HepG2 (cell line): ENCODE results near the gene SAMD8. TPM values are rescaled to one million over a fixed set of nuclear protein-coding genes. Genes with fewer than 3 reads are reported as not detected.

Source experiments
- ARID2 ChIP-seq: sonication (generic); formaldehyde crosslinking; IDR thresholded peaks from 2 replicates; pipeline ENCODE4 v1.8.1; 2022; ENCODE audit warnings: mild to moderate bottlenecking, missing genetic modification reagents, borderline replicate concordance
- ATM ChIP-seq: fragments of 450-650 bp; IDR thresholded peaks from 2 replicates; pipeline ENCODE4 v1.7.1; 2017; ENCODE audit warnings: mild to moderate bottlenecking, borderline replicate concordance
- BRCA1 ChIP-seq: sonication (generic); formaldehyde crosslinking; IDR thresholded peaks from 2 replicates; pipeline ENCODE4 v1.4.0; 2020; ENCODE audit warnings: missing genetic modification reagents
- CAMTA2 ChIP-seq: sonication (generic); formaldehyde crosslinking; IDR thresholded peaks from 2 replicates; pipeline ENCODE4 v1.4.0; 2020; ENCODE audit warnings: mild to moderate bottlenecking, missing genetic modification reagents, borderline replicate concordance
- CEBPG ChIP-seq: IDR thresholded peaks from 2 replicates; pipeline ENCODE4 v1.6.1; 2016
- FOXM1 ChIP-seq: sonication (generic); formaldehyde crosslinking; IDR thresholded peaks from 2 replicates; pipeline ENCODE4 v1.5.0; 2020; ENCODE audit warnings: missing genetic modification reagents
- HCFC1 ChIP-seq: fragments of 150-350 bp; IDR thresholded peaks from 2 replicates; pipeline ENCODE4 v1.6.1; 2014; ENCODE audit warnings: low read depth, low read length
- HDAC1 ChIP-seq: sonication (generic); formaldehyde crosslinking; IDR thresholded peaks from 2 replicates; pipeline ENCODE4 v1.5.1; 2020; ENCODE audit warnings: mild to moderate bottlenecking, missing genetic modification reagents
- MLLT10 ChIP-seq: sonication (generic); formaldehyde crosslinking; IDR thresholded peaks from 2 replicates; pipeline ENCODE4 v1.4.0; 2020; ENCODE audit warnings: missing genetic modification reagents
- RXRB ChIP-seq: IDR thresholded peaks from 2 replicates; pipeline ENCODE4 v1.6.1; 2016; ENCODE audit warnings: borderline replicate concordance, missing genetic modification reagents, missing compliant biosample characterization
- ZFYVE20 ChIP-seq: sonication (generic); formaldehyde crosslinking; IDR thresholded peaks from 2 replicates; pipeline ENCODE4 v1.8.0; 2023; ENCODE audit warnings: low read depth, mild to moderate bottlenecking, moderate library complexity, missing genetic modification reagents, borderline replicate concordance
- ZNF17 ChIP-seq: sonication (generic); formaldehyde crosslinking; IDR thresholded peaks from 2 replicates; pipeline ENCODE4 v1.5.0; 2020; ENCODE audit warnings: mild to moderate bottlenecking, missing genetic modification reagents
- ZNF350 ChIP-seq: sonication (generic); formaldehyde crosslinking; IDR thresholded peaks from 2 replicates; pipeline ENCODE4 v1.4.0; 2020; ENCODE audit warnings: mild to moderate bottlenecking, low read depth, missing genetic modification reagents, borderline replicate concordance
- ZNF383 ChIP-seq: sonication (generic); formaldehyde crosslinking; IDR thresholded peaks from 2 replicates; pipeline ENCODE4 v1.4.0; 2020; ENCODE audit warnings: missing genetic modification reagents, mild to moderate bottlenecking, borderline replicate concordance
- ZNF446 ChIP-seq: sonication (generic); formaldehyde crosslinking; IDR thresholded peaks from 2 replicates; pipeline ENCODE4 v1.5.0; 2020; ENCODE audit warnings: mild to moderate bottlenecking, missing genetic modification reagents
- ZNF788 ChIP-seq: sonication (generic); formaldehyde crosslinking; IDR thresholded peaks from 2 replicates; pipeline ENCODE4 v1.5.0; 2020; ENCODE audit warnings: mild to moderate bottlenecking, missing genetic modification reagents, borderline replicate concordance
- ZZZ3 ChIP-seq: sonication (generic); formaldehyde crosslinking; IDR thresholded peaks from 2 replicates; pipeline ENCODE4 v1.4.0; 2020; ENCODE audit warnings: missing genetic modification reagents, mild to moderate bottlenecking, borderline replicate concordance
- polyA plus RNA-seq, 8 experiments: library from polyadenylated mRNA; depleted of rRNA in 3 of 8; stranded (reverse) in 7 of 8; unstranded in 1 of 8; fragments of >200 nt; fragmentation: Illumina TruSeq in 4 of 8; extraction: Trizol in 4 of 8; gene quantifications; 2 replicates each; pipeline versions ENCODE4 v1.2.1 to v1.2.3, GENCODE V29; 2011 to 2016; ENCODE audit warnings: low read depth in 4 of 8, missing spikeins in 1 of 8, mixed read lengths in 1 of 8; ENCODE audit not compliant: insufficient read depth in 1 of 8
- total RNA-seq, 5 experiments: library from RNA; depleted of rRNA; stranded (reverse); fragments of >200 nt; fragmentation: Illumina TruSeq; extraction: Trizol; gene quantifications; 2 replicates each; pipeline ENCODE4 v1.2.3, GENCODE V29; 2016; ENCODE audit warnings: low read depth in 1 of 5
- TF ChIP-seq, protein P1 (sequence below): sonication (generic); formaldehyde crosslinking; IDR thresholded peaks from 2 replicates; pipeline ENCODE4 v1.4.0; 2020; ENCODE audit warnings: missing genetic modification reagents
- TF ChIP-seq, protein P2 (sequence below): sonication (generic); IDR thresholded peaks from 2 replicates; pipeline ENCODE4 v1.6.1; 2016; ENCODE audit warnings: low read depth, borderline replicate concordance
- TF ChIP-seq, protein P3 (sequence below): sonication (generic); formaldehyde crosslinking; IDR thresholded peaks from 2 replicates; pipeline ENCODE4 v1.9.0; 2021; ENCODE audit warnings: missing genetic modification reagents, borderline replicate concordance
- TF ChIP-seq, protein P4 (sequence below): sonication (generic); formaldehyde crosslinking; IDR thresholded peaks from 2 replicates; pipeline ENCODE4 v1.8.0; 2022; ENCODE audit warnings: low read depth, missing genetic modification reagents

SAMD8 gene
- total and polyA plus RNA-seq, 2 of the 13 experiments (the other 11 are each of a cell fraction or from before 2014, with no cell fraction given) = 10.4 to 13.2 TPM

DNA sequence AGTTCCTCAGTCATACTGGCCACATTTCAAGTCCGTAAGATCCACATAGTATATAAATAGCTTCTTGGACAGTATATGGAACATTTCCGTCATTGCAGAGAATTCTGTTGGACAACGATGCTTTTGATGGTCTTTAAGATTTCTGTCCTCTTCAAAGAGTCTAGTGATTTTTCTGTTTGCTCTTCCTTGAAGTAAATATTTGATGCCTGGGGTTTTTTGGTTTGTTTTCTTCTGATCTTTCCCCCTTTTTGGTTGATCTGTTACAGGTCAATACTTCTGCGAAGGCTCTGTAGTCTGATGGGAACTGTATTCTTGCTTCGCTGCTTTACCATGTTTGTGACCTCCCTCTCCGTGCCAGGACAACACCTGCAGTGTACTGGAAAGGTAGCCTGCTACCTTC is 56.8 kb downstream of the SAMD8 start (continued):
- no peak for TF ChIP-seq ZNF350
- TF ChIP-seq CEBPG (CRISPR knock-in tag) = peak; percentile 35
- TF ChIP-seq CAMTA2 (CRISPR knock-in tag) = no peak
- TF ChIP-seq HDAC1 (CRISPR knock-in tag) = peak; percentile 78
- no peak for TF ChIP-seq ATM
- TF ChIP-seq, protein P1, sequence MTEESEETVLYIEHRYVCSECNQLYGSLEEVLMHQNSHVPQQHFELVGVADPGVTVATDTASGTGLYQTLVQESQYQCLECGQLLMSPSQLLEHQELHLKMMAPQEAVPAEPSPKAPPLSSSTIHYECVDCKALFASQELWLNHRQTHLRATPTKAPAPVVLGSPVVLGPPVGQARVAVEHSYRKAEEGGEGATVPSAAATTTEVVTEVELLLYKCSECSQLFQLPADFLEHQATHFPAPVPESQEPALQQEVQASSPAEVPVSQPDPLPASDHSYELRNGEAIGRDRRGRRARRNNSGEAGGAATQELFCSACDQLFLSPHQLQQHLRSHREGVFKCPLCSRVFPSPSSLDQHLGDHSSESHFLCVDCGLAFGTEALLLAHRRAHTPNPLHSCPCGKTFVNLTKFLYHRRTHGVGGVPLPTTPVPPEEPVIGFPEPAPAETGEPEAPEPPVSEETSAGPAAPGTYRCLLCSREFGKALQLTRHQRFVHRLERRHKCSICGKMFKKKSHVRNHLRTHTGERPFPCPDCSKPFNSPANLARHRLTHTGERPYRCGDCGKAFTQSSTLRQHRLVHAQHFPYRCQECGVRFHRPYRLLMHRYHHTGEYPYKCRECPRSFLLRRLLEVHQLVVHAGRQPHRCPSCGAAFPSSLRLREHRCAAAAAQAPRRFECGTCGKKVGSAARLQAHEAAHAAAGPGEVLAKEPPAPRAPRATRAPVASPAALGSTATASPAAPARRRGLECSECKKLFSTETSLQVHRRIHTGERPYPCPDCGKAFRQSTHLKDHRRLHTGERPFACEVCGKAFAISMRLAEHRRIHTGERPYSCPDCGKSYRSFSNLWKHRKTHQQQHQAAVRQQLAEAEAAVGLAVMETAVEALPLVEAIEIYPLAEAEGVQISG (CRISPR knock-in tag) = peak; percentile 36; the same call in 1 of the 2 replicates
- TF ChIP-seq ZNF788 (CRISPR knock-in tag) = no peak
- no peak for TF ChIP-seq ZNF446 (CRISPR knock-in tag)
- no peak for TF ChIP-seq FOXM1 (CRISPR knock-in tag)
- no peak for TF ChIP-seq ZNF17
- TF ChIP-seq ZFYVE20 (CRISPR knock-in tag) = no peak
- no peak for TF ChIP-seq MLLT10
- TF ChIP-seq, protein P2, sequence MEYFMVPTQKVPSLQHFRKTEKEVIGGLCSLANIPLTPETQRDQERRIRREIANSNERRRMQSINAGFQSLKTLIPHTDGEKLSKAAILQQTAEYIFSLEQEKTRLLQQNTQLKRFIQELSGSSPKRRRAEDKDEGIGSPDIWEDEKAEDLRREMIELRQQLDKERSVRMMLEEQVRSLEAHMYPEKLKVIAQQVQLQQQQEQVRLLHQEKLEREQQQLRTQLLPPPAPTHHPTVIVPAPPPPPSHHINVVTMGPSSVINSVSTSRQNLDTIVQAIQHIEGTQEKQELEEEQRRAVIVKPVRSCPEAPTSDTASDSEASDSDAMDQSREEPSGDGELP = no peak
- TF ChIP-seq ARID2 (CRISPR knock-in tag) = no peak
- TF ChIP-seq ZNF383 (CRISPR knock-in tag) = no peak
- TF ChIP-seq, protein P3, sequence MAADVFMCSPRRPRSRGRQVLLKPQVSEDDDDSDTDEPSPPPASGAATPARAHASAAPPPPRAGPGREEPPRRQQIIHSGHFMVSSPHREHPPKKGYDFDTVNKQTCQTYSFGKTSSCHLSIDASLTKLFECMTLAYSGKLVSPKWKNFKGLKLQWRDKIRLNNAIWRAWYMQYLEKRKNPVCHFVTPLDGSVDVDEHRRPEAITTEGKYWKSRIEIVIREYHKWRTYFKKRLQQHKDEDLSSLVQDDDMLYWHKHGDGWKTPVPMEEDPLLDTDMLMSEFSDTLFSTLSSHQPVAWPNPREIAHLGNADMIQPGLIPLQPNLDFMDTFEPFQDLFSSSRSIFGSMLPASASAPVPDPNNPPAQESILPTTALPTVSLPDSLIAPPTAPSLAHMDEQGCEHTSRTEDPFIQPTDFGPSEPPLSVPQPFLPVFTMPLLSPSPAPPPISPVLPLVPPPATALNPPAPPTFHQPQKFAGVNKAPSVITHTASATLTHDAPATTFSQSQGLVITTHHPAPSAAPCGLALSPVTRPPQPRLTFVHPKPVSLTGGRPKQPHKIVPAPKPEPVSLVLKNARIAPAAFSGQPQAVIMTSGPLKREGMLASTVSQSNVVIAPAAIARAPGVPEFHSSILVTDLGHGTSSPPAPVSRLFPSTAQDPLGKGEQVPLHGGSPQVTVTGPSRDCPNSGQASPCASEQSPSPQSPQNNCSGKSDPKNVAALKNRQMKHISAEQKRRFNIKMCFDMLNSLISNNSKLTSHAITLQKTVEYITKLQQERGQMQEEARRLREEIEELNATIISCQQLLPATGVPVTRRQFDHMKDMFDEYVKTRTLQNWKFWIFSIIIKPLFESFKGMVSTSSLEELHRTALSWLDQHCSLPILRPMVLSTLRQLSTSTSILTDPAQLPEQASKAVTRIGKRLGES = 0 out of 2 replicates have a peak, but pooled peaks have one; percentile 28
- TF ChIP-seq, protein P4, sequence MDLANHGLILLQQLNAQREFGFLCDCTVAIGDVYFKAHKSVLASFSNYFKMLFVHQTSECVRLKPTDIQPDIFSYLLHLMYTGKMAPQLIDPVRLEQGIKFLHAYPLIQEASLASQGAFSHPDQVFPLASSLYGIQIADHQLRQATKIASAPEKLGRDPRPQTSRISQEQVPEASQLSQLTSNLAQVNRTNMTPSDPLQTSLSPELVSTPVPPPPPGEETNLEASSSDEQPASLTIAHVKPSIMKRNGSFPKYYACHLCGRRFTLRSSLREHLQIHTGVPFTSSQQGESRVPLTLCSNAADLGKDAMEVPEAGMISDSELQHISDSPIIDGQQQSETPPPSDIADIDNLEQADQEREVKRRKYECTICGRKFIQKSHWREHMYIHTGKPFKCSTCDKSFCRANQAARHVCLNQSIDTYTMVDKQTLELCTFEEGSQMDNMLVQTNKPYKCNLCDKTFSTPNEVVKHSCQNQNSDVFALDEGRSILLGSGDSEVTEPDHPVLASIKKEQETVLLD (CRISPR knock-in tag) = no peak
- TF ChIP-seq ZZZ3 (CRISPR knock-in tag) = no peak
- TF ChIP-seq RXRB (CRISPR knock-in tag) = peak; percentile 79
- no peak for TF ChIP-seq BRCA1 (CRISPR knock-in tag)
- TF ChIP-seq HCFC1 = no peak
